ENCODE data around the gene FPR2.
"Not testable (repeated sequence)": the region's sequence is repeated elsewhere in the genome, so short reads cannot be mapped to it uniquely, and the experiment has no call there.

FPR2 gene

GRCh38 chr19:51784922-51785690, 24.1 kb downstream of the FPR2 start:
- DNase-seq, result no peak

- DNase-seq, result no peak
Measured at GRCh38 chr19:51786646-51787494, 25.9 kb downstream of the FPR2 start.

GRCh38 chr19:51788029-51788428, 27.0 kb downstream of the FPR2 start:
- no peak for DNase-seq

- no peak for DNase-seq
Measured at GRCh38 chr19:51789061-51789795, 28.2 kb downstream of the FPR2 start.

- DNase-seq, result no peak
Measured at GRCh38 chr19:51792932-51793331, 32.0 kb downstream of the FPR2 start.

GRCh38 chr19:51793994-51794393, 33.0 kb downstream of the FPR2 start:
- DNase-seq, result no peak

GRCh38 chr19:51794885-51795490, 34.0 kb downstream of the FPR2 start, which contains the start of gene FPR3:
Gene FPR3, plus strand, starts transcription at chr19:51795157. Its CDS starts 28,592 bp downstream, at chr19:51823749.
- no peak for DNase-seq

GRCh38 chr19:51796195-51796679, 35.3 kb downstream of the FPR2 start:
- no peak for DNase-seq

GRCh38 chr19:51797480-51797879, 36.5 kb downstream of the FPR2 start:
- no peak for DNase-seq

- no peak for DNase-seq
Measured at GRCh38 chr19:51798062-51798461, 37.1 kb downstream of the FPR2 start.

- no peak for DNase-seq
Measured at GRCh38 chr19:51799034-51799773, 38.2 kb downstream of the FPR2 start.

- DNase-seq, result no peak
Measured at GRCh38 chr19:51799774-51800472, 38.9 kb downstream of the FPR2 start.

- no peak for DNase-seq
Measured at GRCh38 chr19:51800473-51801244, 39.7 kb downstream of the FPR2 start.

GRCh38 chr19:51802775-51803174, 41.8 kb downstream of the FPR2 start:
- no peak for DNase-seq

- no peak for DNase-seq
Measured at GRCh38 chr19:51803519-51803918, 42.5 kb downstream of the FPR2 start.

- DNase-seq, result no peak
Measured at GRCh38 chr19:51803967-51804366, 43.0 kb downstream of the FPR2 start.

GRCh38 chr19:51804789-51805188, 43.8 kb downstream of the FPR2 start:
- not testable (repeated sequence) for DNase-seq

GRCh38 chr19:51805396-51805795, 44.4 kb downstream of the FPR2 start:
- DNase-seq, result not testable (repeated sequence)

GRCh38 chr19:51806571-51806970, 45.6 kb downstream of the FPR2 start:
- DNase-seq, result not testable (repeated sequence)

- no peak for DNase-seq
Measured at GRCh38 chr19:51807111-51807701, 46.2 kb downstream of the FPR2 start.

All from NCI-H2107 (cell line).